ENCODE data around the gene ADGRG2.
A peak's percentile ranks its signal among the peaks of the same experiment; 100 is the strongest.
"Not testable (repeated sequence)": the region's sequence is repeated elsewhere in the genome, so short reads cannot be mapped to it uniquely, and the experiment has no call there.

The ADGRG2 gene

GRCh38 chrX:19003756-19004155, 118.5 kb downstream of the ADGRG2 start:
- DNase-seq (ENCODE audit: low spot score): no peak

- DNase-seq (ENCODE audit: low spot score): no peak
Observed at GRCh38 chrX:18998653-18999052, 123.6 kb downstream of the ADGRG2 start.

GRCh38 chrX:18997916-18998315, 124.4 kb downstream of the ADGRG2 start:
- no peak for DNase-seq (ENCODE audit: low spot score)

GRCh38 chrX:18996536-18996935, 125.7 kb downstream of the ADGRG2 start:
- no peak for DNase-seq (ENCODE audit: low spot score)

- DNase-seq (ENCODE audit: low spot score): no peak
Observed at GRCh38 chrX:18995221-18995620, 127.0 kb downstream of the ADGRG2 start.

GRCh38 chrX:18994713-18995112, 127.6 kb downstream of the ADGRG2 start:
- DNase-seq (ENCODE audit: low spot score): no peak

- no peak for DNase-seq (ENCODE audit: low spot score)
Observed at GRCh38 chrX:18992829-18993228, 129.4 kb downstream of the ADGRG2 start.

- DNase-seq (ENCODE audit: low spot score): no peak
Observed at GRCh38 chrX:18985186-18985435, 137.2 kb downstream of the ADGRG2 start.

- DNase-seq (ENCODE audit: low spot score): peak; percentile 51
Observed at GRCh38 chrX:18984381-18985185, 137.7 kb downstream of the ADGRG2 start.

- DNase-seq (ENCODE audit: low spot score): peak; percentile 12
Observed at GRCh38 chrX:18983666-18984380, 138.4 kb downstream of the ADGRG2 start, which contains the start of gene PHKA2. Gene PHKA2 (minus strand): TSS chrX:18984114. CDS start chrX:18983932, 182 bp downstream.

- DNase-seq (ENCODE audit: low spot score): no peak
Observed at GRCh38 chrX:18981124-18981807, 141.0 kb downstream of the ADGRG2 start.

GRCh38 chrX:18980262-18980661, 142.0 kb downstream of the ADGRG2 start:
- DNase-seq (ENCODE audit: low spot score): not testable (repeated sequence)

- DNase-seq (ENCODE audit: low spot score): no peak
Observed at GRCh38 chrX:18974993-18975392, 147.3 kb downstream of the ADGRG2 start.

- no peak for DNase-seq (ENCODE audit: low spot score)
Observed at GRCh38 chrX:18973527-18974192, 148.6 kb downstream of the ADGRG2 start.

GRCh38 chrX:18971506-18971905, 150.8 kb downstream of the ADGRG2 start:
- DNase-seq (ENCODE audit: low spot score): no peak

GRCh38 chrX:18970465-18970864, 151.8 kb downstream of the ADGRG2 start:
- no peak for DNase-seq (ENCODE audit: low spot score)

- no peak for DNase-seq (ENCODE audit: low spot score)
Observed at GRCh38 chrX:18966624-18967023, 155.6 kb downstream of the ADGRG2 start.

GRCh38 chrX:18964901-18965300, 157.4 kb downstream of the ADGRG2 start:
- DNase-seq (ENCODE audit: low spot score): no peak

- no peak for DNase-seq (ENCODE audit: low spot score)
Observed at GRCh38 chrX:18964026-18964425, 158.2 kb downstream of the ADGRG2 start.

- no peak for DNase-seq (ENCODE audit: low spot score)
Observed at GRCh38 chrX:18962329-18962728, 159.9 kb downstream of the ADGRG2 start.

GRCh38 chrX:18961686-18962085, 160.6 kb downstream of the ADGRG2 start:
- DNase-seq (ENCODE audit: low spot score): no peak

- no peak for DNase-seq (ENCODE audit: low spot score)
Observed at GRCh38 chrX:18956303-18957032, 165.8 kb downstream of the ADGRG2 start.

All from HuH-7.5 (cell line).